ENCODE results near the gene ASMT. TPM values are rescaled to one million over a fixed set of nuclear protein-coding genes. Genes with fewer than 3 reads are reported as not detected.
A peak's percentile ranks its signal among the peaks of the same experiment; 100 is the strongest.
"Not testable (repeated sequence)": the region's sequence is repeated elsewhere in the genome, so short reads cannot be mapped to it uniquely, and the experiment has no call there.

ASMT gene
- total RNA-seq, 6 donors from 2014 or later = 2.2 TPM; not detected in 5

GRCh38 chrX:1652011-1652811, 37.4 kb downstream of the ASMT start:
- TF ChIP-seq, protein P1, sequence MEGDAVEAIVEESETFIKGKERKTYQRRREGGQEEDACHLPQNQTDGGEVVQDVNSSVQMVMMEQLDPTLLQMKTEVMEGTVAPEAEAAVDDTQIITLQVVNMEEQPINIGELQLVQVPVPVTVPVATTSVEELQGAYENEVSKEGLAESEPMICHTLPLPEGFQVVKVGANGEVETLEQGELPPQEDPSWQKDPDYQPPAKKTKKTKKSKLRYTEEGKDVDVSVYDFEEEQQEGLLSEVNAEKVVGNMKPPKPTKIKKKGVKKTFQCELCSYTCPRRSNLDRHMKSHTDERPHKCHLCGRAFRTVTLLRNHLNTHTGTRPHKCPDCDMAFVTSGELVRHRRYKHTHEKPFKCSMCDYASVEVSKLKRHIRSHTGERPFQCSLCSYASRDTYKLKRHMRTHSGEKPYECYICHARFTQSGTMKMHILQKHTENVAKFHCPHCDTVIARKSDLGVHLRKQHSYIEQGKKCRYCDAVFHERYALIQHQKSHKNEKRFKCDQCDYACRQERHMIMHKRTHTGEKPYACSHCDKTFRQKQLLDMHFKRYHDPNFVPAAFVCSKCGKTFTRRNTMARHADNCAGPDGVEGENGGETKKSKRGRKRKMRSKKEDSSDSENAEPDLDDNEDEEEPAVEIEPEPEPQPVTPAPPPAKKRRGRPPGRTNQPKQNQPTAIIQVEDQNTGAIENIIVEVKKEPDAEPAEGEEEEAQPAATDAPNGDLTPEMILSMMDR (IDR thresholded peaks at IDR 0.05) = peak; percentile 55 to 84 (median 70)
- WGBS, 2 donors = 59 to 60% methylated on average over 23 to 25 of the region's 25 CpGs
- ATAC-seq (ENCODE audit: low FRiP score in 2 of 2) = peak in 1 of 2 donors; percentile 53

GRCh38 chrX:1656379-1656778, 41.5 kb downstream of the ASMT start:
- TF ChIP-seq EP300 (IDR thresholded peaks at IDR 0.05) (no peak), POLR2AphosphoS5 (IDR thresholded peaks at IDR 0.05) (no peak), POLR2A (IDR thresholded peaks at IDR 0.05) (no peak)
- TF ChIP-seq, protein P1 (IDR thresholded peaks at IDR 0.05) = no peak
- H3K9me3 ChIP-seq = no peaks in the 10 kb centered on the region
- peaks cover 0 to 5% (median 2%) of the 10 kb centered on the region in 4 donors for H3K4me1 ChIP-seq
- H3K27ac ChIP-seq = no peak overlapping the region
- no peak overlapping the region for H3K4me3 ChIP-seq
- H3K36me3 ChIP-seq = no peaks in the 10 kb centered on the region
- no peak for ATAC-seq (ENCODE audit: low FRiP score in 2 of 2)
- no peaks in the 10 kb centered on the region for H3K27me3 ChIP-seq
- DNase-seq = no peak
- WGBS, 2 donors = 81 to 86% methylated on average over 13 to 14 of the region's 14 CpGs

More at GRCh38 chrX:1652011-1652811, 37.4 kb downstream of the ASMT start:
- not testable (repeated sequence) for DNase-seq, H3K27me3 ChIP-seq, H3K27ac ChIP-seq, H3K4me3 ChIP-seq, H3K4me1 ChIP-seq, H3K36me3 ChIP-seq, H3K9me3 ChIP-seq

- H3K27me3 ChIP-seq = no peaks in the 10 kb centered on the region
- peaks cover 0 to 5% (median 2%) of the 10 kb centered on the region in 4 donors for H3K4me1 ChIP-seq
- ATAC-seq (ENCODE audit: low FRiP score in 2 of 2) (peak in 1 of 2 donors; percentile 46), DNase-seq (peak; percentile 25 to 70)
- peak overlapping the region in 3 of 4 donors; percentile 3 to 32 (median 3) for H3K4me3 ChIP-seq
- TF ChIP-seq POLR2AphosphoS5 (IDR thresholded peaks at IDR 0.05) (peak in 1 of 2 donors; percentile 15), POLR2A (IDR thresholded peaks at IDR 0.05) (peak in 1 of 4 donors; percentile 21), EP300 (IDR thresholded peaks at IDR 0.05) (no peak)
- H3K27ac ChIP-seq = peak overlapping the region in 1 of 4 donors; percentile 10
- WGBS, 2 donors = 8 to 18% methylated on average over 12 to 13 of the region's 13 CpGs
- H3K9me3 ChIP-seq = no peaks in the 10 kb centered on the region
- H3K36me3 ChIP-seq = no peaks in the 10 kb centered on the region
These were observed 42.7 kb downstream of the ASMT start for GRCh38 chrX:1657367-1658070.

DNA sequence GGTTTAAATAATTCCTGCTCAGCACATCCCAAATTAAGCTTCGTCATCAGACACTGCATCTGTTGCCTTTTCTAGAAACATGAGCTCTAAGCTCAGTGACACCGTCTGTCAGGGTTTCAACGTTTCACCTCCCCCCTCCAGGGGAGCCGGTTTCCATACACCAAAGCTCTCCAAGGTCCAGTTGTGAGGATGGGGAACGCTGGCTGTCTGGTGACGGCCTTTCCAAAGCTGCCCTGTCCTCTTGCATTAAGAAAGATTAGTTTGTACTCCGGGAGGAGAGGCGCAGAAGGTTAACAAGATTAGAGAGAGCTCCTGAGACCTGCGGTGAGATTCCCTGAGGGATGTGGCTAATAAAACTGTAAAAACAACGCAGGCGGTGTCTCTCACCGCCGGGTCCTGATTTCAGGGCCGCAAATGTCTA, 43.2 kb downstream of the ASMT start:
- Histone ChIP-seq H3K4me3 (peak overlapping the region in 3 of 4 donors; percentile 3 to 32 (median 3)), H3K4me1 (peaks cover 0 to 5% (median 2%) of the 10 kb centered on the region in 4 donors)
- no peak for DNase-seq

GRCh38 chrX:1659664-1660461, 45.0 kb downstream of the ASMT start:
- TF ChIP-seq EP300 (IDR thresholded peaks at IDR 0.05) (no peak), POLR2A (IDR thresholded peaks at IDR 0.05) (no peak), POLR2AphosphoS5 (IDR thresholded peaks at IDR 0.05) (no peak)
- TF ChIP-seq, protein P1 (IDR thresholded peaks at IDR 0.05) = no peak
- ATAC-seq (ENCODE audit: low FRiP score in 2 of 2) (no peak), DNase-seq (peak; percentile 16 to 72)
- H3K27ac ChIP-seq = no peak overlapping the region
- no peaks in the 10 kb centered on the region for H3K36me3 ChIP-seq
- H3K27me3 ChIP-seq = no peaks in the 10 kb centered on the region
- H3K4me3 ChIP-seq = no peak overlapping the region
- no peaks in the 10 kb centered on the region for H3K9me3 ChIP-seq
- WGBS, 2 donors = 89 to 91% methylated on average over 29 to 32 of the region's 34 CpGs
- H3K4me1 ChIP-seq = peaks cover 0 to 5% (median 2%) of the 10 kb centered on the region in 4 donors

More for the DNA sequence above, 43.2 kb downstream of the ASMT start:
- ATAC-seq (ENCODE audit: low FRiP score in 2 of 2) = no peak
- Histone ChIP-seq H3K27me3 (no peaks in the 10 kb centered on the region), H3K36me3 (no peaks in the 10 kb centered on the region), H3K27ac (peak overlapping the region in 1 of 4 donors; percentile 10), H3K9me3 (no peaks in the 10 kb centered on the region)
- TF ChIP-seq EP300 (IDR thresholded peaks at IDR 0.05) = no peak
- no peak for TF ChIP-seq POLR2A (IDR thresholded peaks at IDR 0.05)
- no peak for TF ChIP-seq POLR2AphosphoS5 (IDR thresholded peaks at IDR 0.05)
- WGBS, 2 donors = 33 to 44% methylated on average over 14 of the region's 14 CpGs
